Subcutaneous adipose tissue (tissue), 4 donors: ENCODE measurements around the gene GPR39. TPM values are rescaled to one million over a fixed set of nuclear protein-coding genes. Genes with fewer than 3 reads are reported as not detected.

Experiments
- total RNA-seq, 4 donors: library from RNA; depleted of rRNA; stranded (reverse); fragments of >200 nt; gene quantifications; one replicate each; pipeline ENCODE4 v1.1.0, GENCODE V29; 2016
- TF ChIP-seq, protein P1 (sequence below): fragments of 450-650 bp; IDR thresholded peaks from one replicate; pipeline ENCODE4 v1.5.1; 2016; ENCODE audit warnings: low read depth, mild to moderate bottlenecking, control low read depth, antibody characterized with exemption, moderate library complexity

GPR39 gene
- total RNA-seq, 4 donors from 2014 or later = 0.34 to 1.5 (median 0.66) TPM; not detected in 1

DNA sequence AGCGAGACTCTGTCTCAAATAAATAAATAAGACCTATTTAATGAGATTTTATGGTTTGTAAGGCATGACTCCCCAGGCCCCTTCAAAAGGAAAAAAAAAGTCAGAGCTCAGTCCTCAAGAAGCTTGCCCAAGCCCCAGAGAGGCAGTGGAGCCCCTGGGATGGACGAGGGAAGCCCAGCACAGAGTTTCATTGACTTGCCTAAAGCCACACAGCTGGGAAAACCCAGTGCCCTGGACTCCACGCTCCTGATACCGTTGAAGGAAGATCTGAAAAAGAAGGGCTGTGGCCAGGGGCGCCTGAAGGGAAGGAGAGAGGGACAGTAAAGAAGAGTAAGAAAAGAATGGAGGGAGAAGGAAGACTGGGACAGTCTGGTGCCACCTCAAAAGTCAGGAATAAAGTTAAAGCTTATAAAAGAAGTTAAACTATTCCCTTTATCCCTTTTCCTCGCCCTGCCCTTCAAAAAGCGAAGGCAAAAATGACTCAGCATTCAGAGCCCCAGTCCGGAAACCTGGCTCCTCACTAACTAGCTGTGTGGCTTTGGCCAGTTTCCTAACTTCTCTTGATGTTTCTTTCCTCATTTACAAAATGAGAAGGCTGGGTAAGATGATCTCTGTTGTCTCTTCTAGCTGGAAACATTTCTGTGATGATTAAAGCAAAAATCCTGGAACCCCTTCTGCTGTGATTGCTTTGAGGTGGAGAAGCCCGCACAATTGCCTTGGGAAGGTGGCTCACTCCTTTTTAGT is 206.7 kb downstream of the GPR39 start:
- TF ChIP-seq, protein P1, sequence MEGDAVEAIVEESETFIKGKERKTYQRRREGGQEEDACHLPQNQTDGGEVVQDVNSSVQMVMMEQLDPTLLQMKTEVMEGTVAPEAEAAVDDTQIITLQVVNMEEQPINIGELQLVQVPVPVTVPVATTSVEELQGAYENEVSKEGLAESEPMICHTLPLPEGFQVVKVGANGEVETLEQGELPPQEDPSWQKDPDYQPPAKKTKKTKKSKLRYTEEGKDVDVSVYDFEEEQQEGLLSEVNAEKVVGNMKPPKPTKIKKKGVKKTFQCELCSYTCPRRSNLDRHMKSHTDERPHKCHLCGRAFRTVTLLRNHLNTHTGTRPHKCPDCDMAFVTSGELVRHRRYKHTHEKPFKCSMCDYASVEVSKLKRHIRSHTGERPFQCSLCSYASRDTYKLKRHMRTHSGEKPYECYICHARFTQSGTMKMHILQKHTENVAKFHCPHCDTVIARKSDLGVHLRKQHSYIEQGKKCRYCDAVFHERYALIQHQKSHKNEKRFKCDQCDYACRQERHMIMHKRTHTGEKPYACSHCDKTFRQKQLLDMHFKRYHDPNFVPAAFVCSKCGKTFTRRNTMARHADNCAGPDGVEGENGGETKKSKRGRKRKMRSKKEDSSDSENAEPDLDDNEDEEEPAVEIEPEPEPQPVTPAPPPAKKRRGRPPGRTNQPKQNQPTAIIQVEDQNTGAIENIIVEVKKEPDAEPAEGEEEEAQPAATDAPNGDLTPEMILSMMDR = no peak

DNA sequence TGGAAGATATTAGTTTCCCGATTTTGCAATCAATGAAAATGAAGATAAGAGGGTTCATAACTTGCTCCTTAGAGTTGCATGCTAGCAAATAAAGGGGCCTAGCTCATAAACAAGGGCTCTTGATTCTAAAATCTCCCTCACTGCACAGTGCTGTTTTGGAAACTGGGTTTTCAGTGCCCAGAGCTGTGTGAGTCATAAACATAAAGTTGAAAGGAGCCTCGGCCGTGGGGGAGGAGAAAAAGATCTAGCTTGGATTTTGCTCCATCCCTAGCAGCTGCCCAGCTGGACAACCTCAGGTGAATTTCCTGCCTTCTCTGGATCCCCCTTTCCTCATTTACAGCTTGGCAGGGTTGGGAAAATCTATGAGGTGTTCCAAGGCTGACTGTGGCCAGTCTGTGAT is 210.9 kb downstream of the GPR39 start:
- TF ChIP-seq, protein P1 = no peak

DNA sequence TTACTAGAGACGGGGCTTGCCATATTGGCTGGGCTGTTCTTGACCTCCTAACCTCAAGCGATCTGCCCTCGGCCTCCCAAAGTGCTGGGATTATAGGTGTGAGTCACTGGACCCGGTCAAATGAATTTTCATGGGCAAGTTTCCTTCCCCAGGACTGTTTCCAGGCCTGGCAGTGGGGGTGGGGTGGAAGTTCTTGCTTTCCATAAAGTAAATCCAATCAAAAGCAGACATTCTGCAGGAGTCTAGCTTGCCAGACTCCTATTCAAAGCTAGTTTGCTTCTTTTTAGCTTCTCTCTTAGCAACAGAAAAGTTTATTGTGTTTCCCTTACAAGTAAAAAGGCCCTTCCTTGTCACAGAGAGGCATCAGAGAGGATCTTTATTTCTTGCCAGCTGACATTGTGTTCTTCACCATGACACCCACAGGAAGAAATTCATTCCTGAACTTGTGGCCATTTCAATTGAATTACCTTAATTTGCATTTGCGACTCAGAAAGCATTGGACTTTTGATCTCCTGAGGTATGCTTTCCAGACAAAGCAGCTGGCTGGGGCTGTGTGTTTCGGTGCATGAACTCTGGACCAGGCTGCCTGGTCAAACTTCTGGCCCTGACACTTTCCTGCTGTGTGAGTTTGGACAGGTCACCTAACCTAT is 215.5 kb downstream of the GPR39 start:
- TF ChIP-seq, protein P1 = no peak

DNA sequence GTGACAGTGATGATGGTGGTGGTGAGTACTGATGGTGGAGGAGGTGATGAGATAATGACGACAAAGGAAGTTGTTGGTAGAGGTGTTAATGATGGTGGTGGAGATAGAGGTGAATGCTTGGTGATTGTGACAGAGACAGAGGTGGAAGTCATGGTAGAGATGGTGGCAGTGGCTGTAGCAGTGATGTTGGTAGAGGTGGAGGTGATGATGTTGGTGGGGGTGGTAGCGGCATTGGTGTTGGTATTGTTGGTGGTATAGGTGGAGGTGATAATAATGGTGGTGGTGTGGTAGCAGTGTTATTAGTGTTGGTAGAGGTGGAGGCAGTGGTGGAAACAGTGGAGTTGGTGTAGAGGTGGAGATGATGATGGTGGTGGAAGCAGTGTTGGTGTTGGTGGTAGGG is 217.0 kb downstream of the GPR39 start:
- TF ChIP-seq, protein P1 = no peak

DNA sequence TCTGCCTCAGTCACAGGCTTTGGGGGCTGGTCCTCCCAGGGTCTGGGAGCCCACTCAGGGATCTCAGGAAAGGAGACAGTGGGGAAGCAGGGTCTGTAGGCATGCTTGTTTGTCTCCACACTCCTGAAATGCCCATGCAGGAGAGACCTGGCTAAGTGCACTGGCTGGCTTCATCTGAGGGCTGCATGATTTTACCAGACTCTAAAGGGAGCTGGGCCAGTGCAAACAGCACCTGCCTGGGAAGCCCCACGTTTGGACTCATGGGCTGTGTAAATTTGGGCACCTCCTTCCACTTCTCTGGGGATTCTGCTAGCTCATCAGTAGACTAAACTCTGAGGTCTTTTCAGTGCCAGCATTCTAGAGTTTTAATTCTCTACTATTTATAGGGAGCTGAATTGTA is 219.7 kb downstream of the GPR39 start:
- TF ChIP-seq, protein P1 = no peak

DNA sequence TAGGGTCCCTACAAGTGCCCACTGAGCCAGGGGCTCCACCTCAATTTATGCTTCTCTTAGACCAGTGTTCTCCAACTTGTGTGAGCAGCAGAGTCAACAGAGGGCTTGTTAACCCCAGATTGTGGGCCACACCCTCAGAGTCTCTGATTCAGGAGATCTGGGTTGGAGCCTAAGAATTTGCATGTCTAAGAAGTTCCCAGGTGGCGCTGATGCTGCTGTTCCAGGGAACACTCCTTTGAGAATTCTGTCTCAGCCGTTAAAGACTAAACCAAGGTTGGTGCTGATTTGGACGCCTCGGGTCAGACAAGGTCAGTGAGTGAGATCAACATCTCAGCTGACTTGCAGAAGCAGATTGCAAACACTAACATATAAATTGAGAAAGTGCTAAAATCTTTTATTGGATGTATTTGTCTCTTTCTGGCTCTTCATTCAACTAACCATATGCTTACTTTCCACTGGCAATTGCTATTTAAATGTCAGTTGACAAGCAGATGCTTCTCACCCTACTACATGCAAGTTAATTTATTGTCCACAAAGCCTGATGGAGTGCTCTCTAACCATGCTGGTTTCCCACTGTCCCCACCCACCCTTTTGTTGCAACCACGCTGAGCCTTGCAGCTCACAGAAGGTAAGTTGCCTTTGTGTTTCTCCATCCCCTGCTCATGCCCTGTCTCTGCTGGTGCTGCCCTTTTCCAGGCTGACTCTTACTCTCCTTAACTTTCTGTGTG is 221.9 kb downstream of the GPR39 start:
- TF ChIP-seq, protein P1 = no peak

DNA sequence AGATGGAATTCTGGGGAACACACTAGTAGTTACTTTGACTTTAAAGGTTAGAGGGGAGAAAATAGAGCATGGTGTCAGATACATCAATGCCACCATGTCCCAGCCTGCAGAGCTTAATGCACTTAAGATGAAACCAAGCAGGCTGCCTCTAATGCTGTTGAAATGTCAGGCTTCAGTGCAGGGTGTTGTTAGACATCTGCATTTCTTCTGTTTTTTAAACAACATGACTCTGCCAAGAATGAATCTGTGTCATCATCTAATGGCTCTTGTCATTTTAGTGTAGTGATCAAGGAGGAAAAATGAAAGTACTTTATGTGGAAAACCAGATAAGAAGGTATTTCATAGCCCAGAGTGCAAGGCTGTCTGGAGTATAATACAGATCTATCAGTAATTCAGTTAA is 223.5 kb downstream of the GPR39 start:
- TF ChIP-seq, protein P1 = no peak
